Hair follicular keratinocyte (primary cell): ENCODE data around the gene PRR20A. TPM values are rescaled to one million over a fixed set of nuclear protein-coding genes. Genes with fewer than 3 reads are reported as not detected.

Source experiments
- total RNA-seq: library from RNA; depleted of rRNA; stranded (reverse); fragments of >200 nt; gene quantifications from 2 replicates; pipeline ENCODE4 v1.2.3, GENCODE V29; 2015

PRR20A gene
- total RNA-seq: not detected in 2 replicates

DNA sequence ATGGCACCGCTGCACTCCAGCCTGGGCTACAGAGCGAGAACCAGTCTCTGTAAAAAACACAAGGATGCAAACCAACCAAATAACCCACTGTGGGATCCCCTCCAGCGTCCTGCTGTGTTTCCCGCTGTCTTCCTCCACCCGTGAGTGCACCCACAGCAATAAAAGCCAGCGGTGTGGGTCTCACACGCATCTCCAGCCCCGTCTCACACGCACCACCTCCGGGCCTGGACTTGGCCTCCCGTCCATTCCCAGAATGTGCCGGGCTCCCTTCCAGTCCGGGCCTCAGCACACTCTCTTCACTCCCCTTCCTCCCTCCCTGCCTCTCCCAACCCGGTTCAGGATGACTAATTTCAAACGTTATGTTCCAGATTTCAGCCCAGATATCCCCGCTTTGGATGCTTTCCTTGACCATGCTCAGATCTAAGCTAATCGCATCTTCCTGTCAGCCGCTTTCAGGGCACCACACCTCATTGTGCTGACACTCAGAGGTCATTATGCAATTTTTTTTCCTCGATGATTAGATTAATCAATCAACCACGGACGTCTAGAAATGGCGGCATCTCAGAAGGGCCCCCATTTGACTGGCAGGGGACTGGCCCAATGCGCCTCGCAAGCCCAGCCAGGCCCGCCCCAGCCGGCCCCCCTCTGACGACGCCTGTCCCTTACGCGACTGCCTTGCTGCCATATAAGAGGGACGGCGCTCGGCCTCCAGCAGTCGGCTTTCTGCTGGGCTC is at the start of gene PRR20A:
TSS of gene PRR20A (plus strand) at position 684 of the 734 bp plus-strand sequence. CDS start 387 bp downstream, outside the sequence.

GRCh38 chr13:57147188-57147587 is 6.5 kb downstream of the PRR20A start, which contains the start of gene PRR20B:
Gene PRR20B, plus strand, starts transcription at chr13:57147488. Its CDS starts 387 bp downstream, at chr13:57147875.

GRCh38 chr13:57153761-57154160 is 13.0 kb downstream of the PRR20A start, which contains the start of gene PRR20C:
Gene PRR20C, plus strand, starts transcription at chr13:57154061. Its CDS starts 387 bp downstream, at chr13:57154448.

GRCh38 chr13:57160332-57160731 is 19.6 kb downstream of the PRR20A start, which contains the start of gene PRR20D:
Gene PRR20D, plus strand, starts transcription at chr13:57160632. Its CDS starts 387 bp downstream, at chr13:57161019.

GRCh38 chr13:57166897-57167296 is 26.2 kb downstream of the PRR20A start, which contains the start of gene PRR20E:
Gene PRR20E, plus strand, starts transcription at chr13:57167197. Its CDS starts 387 bp downstream, at chr13:57167584.

Other genes with a start within 250 kb of the PRR20A start
- not detected in 2 replicates for gene PRR20B, start 6.6 kb downstream of the PRR20A start, total RNA-seq
- gene PRR20C, start 13.1 kb downstream of the PRR20A start, total RNA-seq: not detected in 2 replicates
- not detected in 2 replicates for gene PRR20D, start 19.7 kb downstream of the PRR20A start, total RNA-seq
- gene PRR20E, start 26.3 kb downstream of the PRR20A start, total RNA-seq: not detected in 2 replicates